CD4-positive, alpha-beta memory T cell (primary cell): ENCODE results near the gene SFSWAP. TPM values are rescaled to one million over a fixed set of nuclear protein-coding genes. Genes with fewer than 3 reads are reported as not detected.

Experiments
- CTCF ChIA-PET: fragments of 350-600 bp; sonication (Branson Sonifier 250); formaldehyde crosslinking; loops from one replicate; lab custom pipeline; 2021; ENCODE audit warnings: inconsistent platforms; ENCODE audit not compliant: partially characterized antibody; lab: Charles Lee
- POLR2A ChIA-PET: fragments of 350-600 bp; sonication (Branson Sonifier 250); formaldehyde crosslinking; loops from one replicate; lab custom pipeline; 2021; ENCODE audit not compliant: partially characterized antibody; lab: Charles Lee
- DNase-seq, 5 donors: peaks; one replicate each; pipeline versions ENCODE4 v3.0.0 to v3.0.0-alpha.2; 2020 to 2022; ENCODE audit warnings: mixed read lengths in 1 of 5
- H3K27ac ChIP-seq: one replicate; pipeline ENCODE4 v1.7.0; 2013; ENCODE audit warnings: low read depth, low read length
- H3K27me3 ChIP-seq: 2 replicates; pipeline ENCODE4 v1.7.0; 2013; ENCODE audit warnings: mild to moderate bottlenecking, low read length, moderate library complexity; ENCODE audit not compliant: insufficient read depth
- H3K36me3 ChIP-seq: 2 replicates; pipeline ENCODE4 v1.7.0; 2013; ENCODE audit warnings: mild to moderate bottlenecking, low read length, moderate library complexity; ENCODE audit not compliant: insufficient read depth
- H3K4me1 ChIP-seq: 2 replicates; pipeline ENCODE4 v1.7.0; 2013; ENCODE audit warnings: mild to moderate bottlenecking, low read length, moderate library complexity; ENCODE audit not compliant: insufficient read depth
- H3K4me3 ChIP-seq, 2 donors: one replicate each; pipeline ENCODE4 v1.7.0; 2013; ENCODE audit warnings: low read length in 2 of 2, mild to moderate bottlenecking in 1 of 2
- H3K9me3 ChIP-seq, 2 donors: one replicate each; pipeline ENCODE4 v1.7.0; 2013; ENCODE audit warnings: low read length in 2 of 2, control low read depth in 1 of 2; ENCODE audit not compliant: control insufficient read depth in 1 of 2
- H3K27ac Mint-ChIP-seq, 7 donors: one replicate each; pipeline ENCODE4 v1.8.0; 2020 to 2021; ENCODE audit warnings: mixed read lengths in 7 of 7, mild to moderate bottlenecking in 6 of 7, inconsistent platforms in 3 of 7, moderate library complexity in 3 of 7
- H3K27me3 Mint-ChIP-seq, 2 donors: one replicate each; pipeline ENCODE4 v1.8.0; 2020 to 2021; ENCODE audit warnings: mixed read lengths in 2 of 2
- H3K36me3 Mint-ChIP-seq, 2 donors: one replicate each; pipeline ENCODE4 v1.8.0; 2020 to 2021; ENCODE audit warnings: mixed read lengths in 2 of 2, inconsistent platforms in 1 of 2, mild to moderate bottlenecking in 1 of 2
- H3K4me1 Mint-ChIP-seq, 4 donors: one replicate each; pipeline ENCODE4 v1.8.0; 2020 to 2021; ENCODE audit warnings: mixed read lengths in 4 of 4, mild to moderate bottlenecking in 1 of 4
- H3K4me3 Mint-ChIP-seq, 8 donors: one replicate each; pipeline ENCODE4 v1.8.0; 2020 to 2021; ENCODE audit warnings: mixed read lengths in 8 of 8, mild to moderate bottlenecking in 7 of 8, moderate library complexity in 6 of 8, inconsistent platforms in 3 of 8
- H3K9me3 Mint-ChIP-seq, 8 donors: one replicate each; pipeline ENCODE4 v1.8.0; 2020 to 2021; ENCODE audit warnings: mixed read lengths in 8 of 8, mild to moderate bottlenecking in 5 of 8, inconsistent platforms in 3 of 8, moderate library complexity in 1 of 8
- intact Hi-C: fragments of 100-400 bp; cut with micrococcal nuclease; formaldehyde crosslinking; loops from one replicate; pipeline ENCODE4 v1.15.1; 2023
- polyA plus RNA-seq, 2 donors: library from polyadenylated mRNA; unstranded; fragments of 300-500 nt; fragmentation: Illumina TruSeq; gene quantifications; one replicate each; pipeline ENCODE4 v1.2.3, GENCODE V29; 2021
- total RNA-seq, 2 experiments: library from RNA; stranded (reverse); gene quantifications; one replicate each; pipeline ENCODE4 v1.2.3, GENCODE V29; 2021

Gene SFSWAP
- total and polyA plus RNA-seq, 4 experiments from 2014 or later: 9.8 to 96.8 (median 60.7) TPM

GRCh38 chr12:131831635-131832041 lies 120.7 kb downstream of the SFSWAP start:
- intact Hi-C loops: no loop called here
- H3K4me3 ChIP-seq: no peak overlapping the region
- DNase-seq: no peak
- H3K4me1 ChIP-seq: peaks cover 22% of the 10 kb centered on the region
- Mint-ChIP-seq H3K27ac (no peak overlapping the region), H3K27me3 (peaks cover 22 to 28% of the 10 kb centered on the region in 2 donors), H3K9me3 (no peaks in the 10 kb centered on the region), H3K4me3 (peak overlapping the region in 3 of 8 donors; percentile 10 to 48 (median 32)), H3K36me3 (no peaks in the 10 kb centered on the region), H3K4me1 (peaks cover 2 to 13% (median 12%) of the 10 kb centered on the region in 4 donors)
- CTCF ChIA-PET: interaction anchor here (1.5 kb wide), 1 partner anchor 70 kb away, joined by 3 read pairs; no protein-coding TSS in a partner anchor
- H3K9me3 ChIP-seq: no peaks in the 10 kb centered on the region
- POLR2A ChIA-PET: no interaction called here
- H3K27me3 ChIP-seq: peaks cover 21% of the 10 kb centered on the region
- no peaks in the 10 kb centered on the region for H3K36me3 ChIP-seq
- H3K27ac ChIP-seq: no peak overlapping the region

- H3K4me3 Mint-ChIP-seq: no peak overlapping the region
- POLR2A ChIA-PET: no interaction called here
- Histone ChIP-seq H3K27me3 (peaks cover 15% of the 10 kb centered on the region), H3K27ac (no peak overlapping the region), H3K4me3 (no peak overlapping the region), H3K36me3 (no peaks in the 10 kb centered on the region), H3K9me3 (no peaks in the 10 kb centered on the region), H3K4me1 (peaks cover 22% of the 10 kb centered on the region)
- H3K9me3 Mint-ChIP-seq: no peaks in the 10 kb centered on the region
- peaks cover 17 to 25% of the 10 kb centered on the region in 2 donors for H3K27me3 Mint-ChIP-seq
- peaks cover 2 to 13% (median 11%) of the 10 kb centered on the region in 4 donors for H3K4me1 Mint-ChIP-seq
- no peaks in the 10 kb centered on the region for H3K36me3 Mint-ChIP-seq
- DNase-seq: no peak
- intact Hi-C loops: no loop called here
- CTCF ChIA-PET: no interaction called here
- no peak overlapping the region for H3K27ac Mint-ChIP-seq
Measured at GRCh38 chr12:131832321-131833231, 121.7 kb downstream of the SFSWAP start.

GRCh38 chr12:131833288-131833895 lies 122.5 kb downstream of the SFSWAP start:
- ChIA-PET CTCF (no interaction called here), POLR2A (no interaction called here)
- Mint-ChIP-seq H3K4me1 (peaks cover 2 to 13% (median 10%) of the 10 kb centered on the region in 4 donors), H3K4me3 (peak overlapping the region in 1 of 8 donors; percentile 20), H3K27ac (no peak overlapping the region), H3K36me3 (no peaks in the 10 kb centered on the region), H3K27me3 (peaks cover 15 to 23% of the 10 kb centered on the region in 2 donors), H3K9me3 (no peaks in the 10 kb centered on the region)
- H3K27me3 ChIP-seq: peaks cover 15% of the 10 kb centered on the region
- intact Hi-C loops: no loop called here
- H3K4me1 ChIP-seq: peaks cover 22% of the 10 kb centered on the region
- no peaks in the 10 kb centered on the region for H3K9me3 ChIP-seq
- no peak overlapping the region for H3K4me3 ChIP-seq
- no peak overlapping the region for H3K27ac ChIP-seq
- no peaks in the 10 kb centered on the region for H3K36me3 ChIP-seq
- DNase-seq: no peak

GRCh38 chr12:131833896-131834641 lies 123.2 kb downstream of the SFSWAP start:
- Mint-ChIP-seq H3K9me3 (no peaks in the 10 kb centered on the region), H3K27ac (no peak overlapping the region), H3K4me1 (peaks cover 2 to 13% (median 10%) of the 10 kb centered on the region in 4 donors), H3K36me3 (no peaks in the 10 kb centered on the region), H3K27me3 (peaks cover 15 to 23% of the 10 kb centered on the region in 2 donors), H3K4me3 (no peak overlapping the region)
- ChIA-PET POLR2A (no interaction called here), CTCF (interaction anchor here (1.4 kb wide), 1 partner anchor 21 kb away, joined by 3 read pairs; no protein-coding TSS in a partner anchor)
- Histone ChIP-seq H3K4me3 (no peak overlapping the region), H3K27ac (no peak overlapping the region), H3K27me3 (peaks cover 13% of the 10 kb centered on the region), H3K9me3 (no peaks in the 10 kb centered on the region), H3K4me1 (peaks cover 17% of the 10 kb centered on the region), H3K36me3 (no peaks in the 10 kb centered on the region)
- intact Hi-C loops: no loop called here
- DNase-seq: no peak

- Mint-ChIP-seq H3K27ac (no peak overlapping the region), H3K9me3 (no peaks in the 10 kb centered on the region), H3K4me1 (peaks cover 2 to 8% (median 5%) of the 10 kb centered on the region in 4 donors), H3K27me3 (peaks cover 12 to 19% of the 10 kb centered on the region in 2 donors), H3K36me3 (no peaks in the 10 kb centered on the region), H3K4me3 (no peak overlapping the region)
- ChIA-PET CTCF (interaction anchor here (1.1 to 1.4 kb wide), 2 partner anchors 22 to 139 kb away, joined by 3 read pairs; no protein-coding TSS in a partner anchor), POLR2A (no interaction called here)
- H3K27me3 ChIP-seq: peaks cover 5% of the 10 kb centered on the region
- no peak overlapping the region for H3K4me3 ChIP-seq
- no peak for DNase-seq
- H3K27ac ChIP-seq: no peak overlapping the region
- H3K9me3 ChIP-seq: no peaks in the 10 kb centered on the region
- H3K36me3 ChIP-seq: no peaks in the 10 kb centered on the region
- H3K4me1 ChIP-seq: peaks cover 8% of the 10 kb centered on the region
- intact Hi-C loops: no loop called here
Measured at GRCh38 chr12:131834798-131835615, 124.1 kb downstream of the SFSWAP start.

- Mint-ChIP-seq H3K27ac (no peak overlapping the region), H3K9me3 (no peaks in the 10 kb centered on the region), H3K27me3 (peaks cover 12 to 19% of the 10 kb centered on the region in 2 donors), H3K36me3 (no peaks in the 10 kb centered on the region), H3K4me1 (peaks cover 2 to 7% (median 5%) of the 10 kb centered on the region in 4 donors), H3K4me3 (no peak overlapping the region)
- no peaks in the 10 kb centered on the region for H3K36me3 ChIP-seq
- POLR2A ChIA-PET: interaction anchor here (0.5 kb wide), 1 partner anchor 69 kb away, joined by 3 read pairs; no protein-coding TSS in a partner anchor
- H3K27me3 ChIP-seq: peaks cover 5% of the 10 kb centered on the region
- no peak overlapping the region for H3K4me3 ChIP-seq
- intact Hi-C loops: loop anchor here (1.0 kb wide), 1 partner anchor 114 kb away; the partner anchor contains the start of gene EP400
- DNase-seq: no peak
- no peaks in the 10 kb centered on the region for H3K9me3 ChIP-seq
- no peak overlapping the region for H3K27ac ChIP-seq
- peaks cover 4% of the 10 kb centered on the region for H3K4me1 ChIP-seq
- CTCF ChIA-PET: interaction anchor here (1.1 to 1.4 kb wide), 2 partner anchors 22 to 139 kb away, joined by 3 read pairs; no protein-coding TSS in a partner anchor
Measured at GRCh38 chr12:131835616-131836171, 124.8 kb downstream of the SFSWAP start.
